Measurements from ENCODE around the gene PATJ. TPM values are rescaled to one million over a fixed set of nuclear protein-coding genes. Genes with fewer than 3 reads are reported as not detected.

PATJ gene
- total RNA-seq, 4 donors from 2014 or later, result 10.6 to 44.8 (median 26.1) TPM

GRCh38 chr1:61808321-61808720 lies 66.0 kb downstream of the PATJ start:
- no peak for DNase-seq
- H3K4me3 ChIP-seq, result no peak overlapping the region
- no peaks in the 10 kb centered on the region for H3K4me1 ChIP-seq
- H3K27ac ChIP-seq, result no peak overlapping the region
- H3K9me3 ChIP-seq, result no peaks in the 10 kb centered on the region
- H3K36me3 ChIP-seq, result no peaks in the 10 kb centered on the region
- no peaks in the 10 kb centered on the region for H3K27me3 ChIP-seq
- intact Hi-C loops (cut with DNase I; ENCODE audit: low total_unique reads), result no loop called here
- no peak for TF ChIP-seq CTCF (IDR thresholded peaks at IDR 0.05)
- TF ChIP-seq POLR2A (IDR thresholded peaks at IDR 0.05), result no peak

- intact Hi-C loops (cut with DNase I; ENCODE audit: low total_unique reads), result no loop called here
These were observed 66.7 kb downstream of the PATJ start for GRCh38 chr1:61808968-61809367.

GRCh38 chr1:61812916-61813315 lies 70.6 kb downstream of the PATJ start:
- H3K27me3 ChIP-seq, result no peaks in the 10 kb centered on the region
- no peak overlapping the region for H3K4me3 ChIP-seq
- intact Hi-C loops (cut with DNase I; ENCODE audit: low total_unique reads), result no loop called here
- no peak overlapping the region for H3K27ac ChIP-seq
- no peaks in the 10 kb centered on the region for H3K9me3 ChIP-seq
- DNase-seq, result no peak
- no peaks in the 10 kb centered on the region for H3K4me1 ChIP-seq
- TF ChIP-seq POLR2A (IDR thresholded peaks at IDR 0.05) (no peak), CTCF (IDR thresholded peaks at IDR 0.05) (no peak)
- no peaks in the 10 kb centered on the region for H3K36me3 ChIP-seq

More at GRCh38 chr1:61808968-61809367, 66.7 kb downstream of the PATJ start:
- Histone ChIP-seq H3K9me3 (no peaks in the 10 kb centered on the region), H3K27me3 (no peaks in the 10 kb centered on the region), H3K36me3 (no peaks in the 10 kb centered on the region), H3K27ac (no peak overlapping the region), H3K4me1 (no peaks in the 10 kb centered on the region), H3K4me3 (no peak overlapping the region)
- TF ChIP-seq POLR2A (IDR thresholded peaks at IDR 0.05) (no peak), CTCF (IDR thresholded peaks at IDR 0.05) (no peak)
- no peak for DNase-seq

- no peaks in the 10 kb centered on the region for H3K9me3 ChIP-seq
- H3K27ac ChIP-seq, result no peak overlapping the region
- H3K27me3 ChIP-seq, result no peaks in the 10 kb centered on the region
- DNase-seq, result no peak
- no peak overlapping the region for H3K4me3 ChIP-seq
- intact Hi-C loops (cut with DNase I; ENCODE audit: low total_unique reads), result no loop called here
- no peaks in the 10 kb centered on the region for H3K4me1 ChIP-seq
- no peak for TF ChIP-seq POLR2A (IDR thresholded peaks at IDR 0.05)
- no peak for TF ChIP-seq CTCF (IDR thresholded peaks at IDR 0.05)
- no peaks in the 10 kb centered on the region for H3K36me3 ChIP-seq
These were observed 73.9 kb downstream of the PATJ start for GRCh38 chr1:61816191-61816590.

GRCh38 chr1:61818992-61819391 lies 76.7 kb downstream of the PATJ start:
- no peaks in the 10 kb centered on the region for H3K4me1 ChIP-seq
- H3K36me3 ChIP-seq, result no peaks in the 10 kb centered on the region
- H3K27me3 ChIP-seq, result no peaks in the 10 kb centered on the region
- no peaks in the 10 kb centered on the region for H3K9me3 ChIP-seq
- no peak for DNase-seq
- H3K4me3 ChIP-seq, result no peak overlapping the region
- no peak overlapping the region for H3K27ac ChIP-seq
- intact Hi-C loops (cut with DNase I; ENCODE audit: low total_unique reads), result no loop called here
- TF ChIP-seq POLR2A (IDR thresholded peaks at IDR 0.05), result no peak
- TF ChIP-seq CTCF (IDR thresholded peaks at IDR 0.05), result no peak
